IPS-18c (cell line): ENCODE data around the gene RBM4B.

Source experiments
- H3K4me3 ChIP-seq: 2 replicates; pipeline ENCODE4 v1.7.0; 2013; ENCODE audit warnings: low read depth, mild to moderate bottlenecking, low read length, moderate library complexity; ENCODE audit not compliant: insufficient read depth
- H3K9me3 ChIP-seq: one replicate; pipeline ENCODE4 v1.6.1; 2013; ENCODE audit warnings: mild to moderate bottlenecking, low read length, moderate library complexity; ENCODE audit not compliant: control insufficient read depth, insufficient read depth

Gene RBM4B

DNA sequence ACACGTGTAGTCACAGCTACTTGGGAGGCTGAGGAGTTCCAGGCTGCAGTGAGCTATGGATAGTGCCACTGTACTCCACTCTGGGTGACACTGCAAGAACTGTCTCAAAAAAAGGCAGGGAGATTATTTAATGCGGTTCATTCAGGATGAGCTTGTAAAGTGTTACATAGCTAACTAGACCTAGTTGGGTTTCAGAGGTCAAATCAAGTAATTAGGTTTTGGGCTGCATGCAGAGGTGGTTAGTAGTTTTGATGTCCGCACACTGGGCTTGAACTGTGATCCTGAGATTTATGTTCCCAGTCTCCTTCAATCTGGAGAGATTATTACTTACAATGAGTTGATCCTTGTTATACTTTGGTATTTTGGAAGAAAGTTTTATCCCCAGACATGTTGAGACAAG is 41.3 kb downstream of the RBM4B start:
- H3K9me3 ChIP-seq = peaks cover 2% of the 10 kb centered on the region
- H3K4me3 ChIP-seq = no peak overlapping the region

DNA sequence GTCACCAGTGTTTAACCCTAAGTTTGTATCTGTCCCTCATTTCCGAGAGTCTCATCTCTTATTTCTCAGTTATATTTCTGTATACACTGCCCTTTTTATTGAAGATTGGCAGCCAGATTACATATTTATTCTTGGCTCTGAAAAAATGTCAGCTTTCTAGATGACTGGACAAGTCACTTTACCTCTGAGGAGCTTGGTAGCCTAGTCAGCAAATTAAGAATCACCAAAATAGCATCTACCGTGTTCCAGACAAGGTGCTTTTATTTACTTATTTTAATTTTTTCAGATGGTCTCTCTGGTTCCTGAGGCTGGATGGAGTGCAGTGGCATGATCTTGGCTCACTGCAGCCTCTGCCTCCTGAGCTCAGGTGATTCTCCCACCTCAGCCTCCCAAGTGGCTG is 44.7 kb downstream of the RBM4B start:
- H3K9me3 ChIP-seq = peaks cover 2% of the 10 kb centered on the region
- H3K4me3 ChIP-seq = no peak overlapping the region

DNA sequence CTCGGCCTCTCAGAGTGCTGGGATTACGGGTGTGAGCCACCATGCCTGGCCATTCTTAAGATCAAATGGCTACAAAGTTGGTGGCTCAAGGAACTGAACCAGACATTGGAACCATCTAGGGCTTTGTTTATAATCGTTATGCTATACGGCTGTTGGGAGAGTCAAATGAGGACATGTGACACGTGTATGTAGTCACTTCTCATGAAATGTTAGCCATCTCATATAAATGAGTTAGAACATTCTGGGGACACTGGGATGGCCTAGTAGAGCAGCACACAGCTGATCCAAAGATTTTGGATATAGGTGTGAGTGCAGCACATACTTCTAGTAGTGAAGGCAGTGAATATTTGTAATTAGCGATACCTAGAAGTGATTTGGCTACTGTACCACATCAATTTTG is 45.8 kb downstream of the RBM4B start:
- H3K4me3 ChIP-seq = no peak overlapping the region
- peaks cover 2% of the 10 kb centered on the region for H3K9me3 ChIP-seq

DNA sequence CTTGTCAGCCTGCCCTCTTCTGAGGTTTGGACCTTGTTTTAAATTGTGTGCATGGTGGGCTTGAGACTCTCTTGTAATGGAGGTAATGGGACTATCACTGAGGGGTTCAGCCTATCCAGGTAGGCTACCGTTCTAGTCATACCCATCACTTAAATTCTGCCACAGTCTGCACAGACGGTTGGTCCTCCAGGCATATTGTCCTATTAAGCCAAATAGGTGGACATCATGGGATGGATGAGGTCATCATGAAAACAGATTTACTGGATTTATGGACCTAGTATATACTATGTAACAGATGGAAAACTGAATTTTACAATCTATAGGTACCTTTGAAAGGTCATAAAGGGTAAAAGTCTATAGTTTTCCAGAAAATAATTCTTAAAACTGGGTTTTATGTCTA is 48.3 kb downstream of the RBM4B start:
- Histone ChIP-seq H3K9me3 (peaks cover 2% of the 10 kb centered on the region), H3K4me3 (no peak overlapping the region)

DNA sequence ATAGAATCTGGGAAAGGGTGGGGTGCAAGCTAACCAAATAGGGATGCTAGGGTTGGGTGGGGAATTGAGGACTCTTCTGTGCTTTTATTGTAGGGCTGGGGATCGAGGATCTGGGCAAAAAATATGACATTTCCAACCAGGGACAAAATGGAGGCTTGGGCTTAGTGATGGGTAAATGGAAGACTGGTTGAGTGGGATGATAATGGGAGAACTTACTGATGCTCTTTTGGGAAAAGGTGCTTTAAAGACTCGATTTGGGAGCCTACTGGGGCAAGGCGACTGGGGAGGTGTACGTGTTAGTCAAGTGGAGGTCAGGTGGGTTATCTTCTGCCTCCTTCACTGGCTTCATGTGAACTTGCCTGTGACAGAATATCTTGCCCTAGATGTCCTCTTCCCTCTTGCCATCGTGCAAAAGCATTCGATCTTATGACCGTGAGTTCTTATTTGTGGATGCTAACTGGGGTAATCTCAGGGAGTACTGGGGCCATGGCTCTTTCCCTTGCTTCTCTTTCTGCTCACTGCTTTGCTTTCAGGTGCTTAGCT is 49.6 kb downstream of the RBM4B start:
- H3K4me3 ChIP-seq = no peak overlapping the region
- H3K9me3 ChIP-seq = peaks cover 2% of the 10 kb centered on the region

DNA sequence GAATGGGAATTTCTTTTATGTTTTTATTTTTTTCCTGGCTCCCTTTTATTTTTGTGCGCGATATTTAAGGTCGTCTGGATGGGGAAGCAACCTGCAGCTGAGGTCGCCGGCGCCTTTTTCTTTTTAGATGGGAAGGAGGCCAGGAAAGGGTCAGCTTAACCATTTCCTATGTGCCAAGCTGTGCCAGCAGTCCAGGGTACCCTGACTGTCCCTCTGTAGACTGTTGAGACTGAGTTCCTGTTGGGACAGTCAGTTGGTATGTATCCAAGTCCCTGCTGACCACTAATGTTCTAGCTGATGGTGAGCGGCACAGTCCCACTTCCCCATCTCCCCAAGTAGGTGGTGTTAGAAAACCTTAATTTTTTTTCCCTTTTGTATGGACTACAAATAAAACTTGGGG is 50.8 kb downstream of the RBM4B start:
- Histone ChIP-seq H3K9me3 (peaks cover 2% of the 10 kb centered on the region), H3K4me3 (no peak overlapping the region)

DNA sequence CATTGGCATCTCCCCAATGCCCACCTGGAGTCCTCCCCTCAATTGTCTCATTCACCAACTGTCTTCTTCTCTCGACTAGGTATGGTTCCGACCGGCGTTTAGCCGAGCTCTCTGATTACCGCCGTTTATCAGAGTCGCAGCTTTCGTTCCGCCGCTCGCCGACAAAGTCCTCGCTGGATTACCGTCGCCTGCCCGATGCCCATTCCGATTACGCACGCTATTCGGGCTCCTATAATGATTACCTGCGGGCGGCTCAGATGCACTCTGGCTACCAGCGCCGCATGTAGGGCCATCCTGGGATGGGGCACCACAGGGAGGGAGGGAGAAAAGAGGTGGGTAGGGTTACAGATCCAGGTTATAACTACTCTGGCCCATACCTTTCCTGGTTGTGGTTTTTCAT is 51.3 kb downstream of the RBM4B start:
- Histone ChIP-seq H3K4me3 (no peak overlapping the region), H3K9me3 (no peaks in the 10 kb centered on the region)

DNA sequence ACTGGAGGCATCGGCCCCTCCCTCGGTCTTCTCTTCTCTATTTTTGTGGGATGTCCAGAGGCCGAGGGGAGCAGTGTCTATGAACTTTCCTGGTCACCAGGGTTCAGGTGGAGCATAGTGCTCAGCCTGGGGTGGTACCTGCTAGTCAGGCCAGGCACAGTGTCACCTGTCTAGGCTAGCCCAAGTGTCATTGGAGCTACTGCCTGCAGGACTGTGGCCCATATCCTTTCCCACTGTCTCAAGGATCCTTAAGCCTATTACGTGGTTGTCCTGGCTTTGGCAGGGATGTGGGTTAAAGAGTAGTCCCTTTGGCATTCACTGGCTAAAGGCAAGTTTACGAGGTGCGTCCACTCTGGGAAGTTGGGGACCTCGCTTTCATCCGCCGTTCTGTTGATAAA is 51.9 kb downstream of the RBM4B start:
- no peaks in the 10 kb centered on the region for H3K9me3 ChIP-seq
- no peak overlapping the region for H3K4me3 ChIP-seq

DNA sequence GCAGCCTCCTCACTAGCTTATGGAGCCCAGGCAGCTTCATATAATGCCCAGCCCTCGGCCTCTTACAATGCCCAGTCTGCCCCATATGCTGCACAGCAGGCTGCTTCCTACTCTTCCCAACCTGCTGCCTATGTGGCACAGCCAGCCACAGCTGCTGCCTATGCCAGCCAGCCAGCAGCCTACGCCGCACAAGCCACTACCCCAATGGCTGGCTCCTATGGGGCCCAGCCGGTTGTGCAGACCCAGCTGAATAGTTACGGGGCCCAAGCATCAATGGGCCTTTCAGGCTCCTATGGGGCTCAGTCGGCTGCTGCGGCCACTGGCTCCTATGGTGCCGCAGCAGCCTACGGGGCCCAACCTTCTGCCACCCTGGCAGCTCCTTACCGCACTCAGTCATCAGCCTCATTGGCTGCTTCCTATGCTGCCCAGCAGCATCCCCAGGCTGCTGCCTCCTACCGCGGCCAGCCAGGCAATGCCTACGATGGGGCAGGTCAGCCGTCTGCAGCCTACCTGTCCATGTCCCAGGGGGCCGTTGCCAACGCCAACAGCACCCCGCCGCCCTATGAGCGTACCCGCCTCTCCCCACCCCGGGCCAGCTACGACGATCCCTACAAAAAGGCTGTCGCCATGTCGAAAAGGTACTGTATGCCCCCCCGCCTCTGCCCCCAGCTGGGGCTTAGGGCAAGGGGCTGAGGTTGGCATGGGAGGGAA is 52.5 kb downstream of the RBM4B start:
- Histone ChIP-seq H3K4me3 (no peak overlapping the region), H3K9me3 (no peaks in the 10 kb centered on the region)

DNA sequence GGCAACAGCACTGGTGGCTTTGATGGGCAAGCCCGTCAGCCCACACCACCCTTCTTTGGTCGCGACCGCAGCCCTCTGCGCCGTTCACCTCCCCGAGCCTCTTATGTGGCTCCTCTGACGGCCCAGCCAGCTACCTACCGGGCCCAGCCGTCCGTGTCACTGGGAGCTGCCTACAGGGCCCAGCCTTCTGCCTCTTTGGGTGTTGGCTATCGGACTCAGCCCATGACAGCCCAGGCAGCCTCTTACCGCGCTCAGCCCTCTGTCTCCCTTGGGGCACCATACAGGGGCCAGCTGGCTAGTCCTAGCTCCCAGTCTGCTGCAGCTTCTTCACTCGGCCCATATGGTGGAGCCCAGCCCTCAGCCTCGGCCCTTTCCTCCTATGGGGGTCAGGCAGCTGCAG is 53.2 kb downstream of the RBM4B start:
- Histone ChIP-seq H3K4me3 (no peak overlapping the region), H3K9me3 (no peaks in the 10 kb centered on the region)

DNA sequence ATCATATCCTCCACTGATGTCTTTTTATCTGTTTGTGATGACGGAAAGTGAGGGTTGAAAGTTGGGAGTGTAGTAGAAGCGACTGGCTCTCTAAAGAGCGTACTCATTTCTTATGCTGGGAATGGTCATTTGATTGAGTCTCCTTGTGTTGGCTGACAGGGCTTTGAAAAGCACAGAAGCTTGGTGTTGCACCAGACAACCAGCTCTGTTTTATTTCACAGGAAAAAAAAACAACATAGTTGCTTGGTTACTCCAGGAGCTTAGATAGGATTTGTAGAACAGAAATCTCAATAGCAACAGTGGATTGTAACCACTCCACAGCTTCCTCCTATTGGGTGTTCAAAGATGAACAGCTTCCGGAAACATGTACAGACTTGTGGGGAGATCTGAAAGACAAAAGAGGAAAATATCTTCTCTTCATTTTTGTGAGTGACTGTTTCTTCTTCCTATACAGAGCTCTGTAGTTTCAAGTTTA is 58.6 kb downstream of the RBM4B start:
- Histone ChIP-seq H3K4me3 (no peak overlapping the region), H3K9me3 (no peaks in the 10 kb centered on the region)

DNA sequence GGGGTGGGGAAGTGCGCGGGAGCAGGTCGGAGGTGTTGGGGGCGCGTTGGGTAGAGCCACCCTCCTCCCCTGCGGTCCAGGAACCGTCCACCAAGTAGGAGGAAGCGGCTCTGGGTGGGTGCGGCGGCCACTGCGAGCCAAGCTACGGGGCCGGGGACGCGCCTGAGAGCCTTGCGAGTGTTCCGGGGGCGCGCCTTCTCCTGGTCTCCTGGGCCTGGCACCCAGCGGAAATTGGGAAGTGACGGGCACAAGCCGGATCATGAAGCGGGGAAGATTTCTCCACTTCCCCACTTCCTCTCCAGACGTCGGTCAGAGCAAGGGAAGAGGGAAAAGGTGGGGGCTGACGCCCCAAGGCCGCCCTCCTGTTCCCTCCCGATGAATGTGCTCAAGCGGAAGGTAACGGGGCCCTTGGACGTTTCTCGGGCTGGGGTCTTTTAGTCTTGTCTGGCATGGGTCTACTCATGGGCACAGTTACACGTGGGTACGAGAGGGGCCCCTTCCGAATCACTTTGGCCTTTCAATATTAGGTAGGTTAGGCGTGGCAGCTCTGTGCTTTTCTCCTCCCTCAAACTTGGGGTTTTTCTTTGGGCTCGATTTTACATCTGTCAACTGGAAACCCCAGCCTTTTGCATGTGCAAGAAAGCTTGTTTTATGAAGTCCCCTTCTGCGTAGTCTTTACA is 60.4 kb downstream of the RBM4B start:
- no peaks in the 10 kb centered on the region for H3K9me3 ChIP-seq
- H3K4me3 ChIP-seq = peak overlapping the region; percentile 100

DNA sequence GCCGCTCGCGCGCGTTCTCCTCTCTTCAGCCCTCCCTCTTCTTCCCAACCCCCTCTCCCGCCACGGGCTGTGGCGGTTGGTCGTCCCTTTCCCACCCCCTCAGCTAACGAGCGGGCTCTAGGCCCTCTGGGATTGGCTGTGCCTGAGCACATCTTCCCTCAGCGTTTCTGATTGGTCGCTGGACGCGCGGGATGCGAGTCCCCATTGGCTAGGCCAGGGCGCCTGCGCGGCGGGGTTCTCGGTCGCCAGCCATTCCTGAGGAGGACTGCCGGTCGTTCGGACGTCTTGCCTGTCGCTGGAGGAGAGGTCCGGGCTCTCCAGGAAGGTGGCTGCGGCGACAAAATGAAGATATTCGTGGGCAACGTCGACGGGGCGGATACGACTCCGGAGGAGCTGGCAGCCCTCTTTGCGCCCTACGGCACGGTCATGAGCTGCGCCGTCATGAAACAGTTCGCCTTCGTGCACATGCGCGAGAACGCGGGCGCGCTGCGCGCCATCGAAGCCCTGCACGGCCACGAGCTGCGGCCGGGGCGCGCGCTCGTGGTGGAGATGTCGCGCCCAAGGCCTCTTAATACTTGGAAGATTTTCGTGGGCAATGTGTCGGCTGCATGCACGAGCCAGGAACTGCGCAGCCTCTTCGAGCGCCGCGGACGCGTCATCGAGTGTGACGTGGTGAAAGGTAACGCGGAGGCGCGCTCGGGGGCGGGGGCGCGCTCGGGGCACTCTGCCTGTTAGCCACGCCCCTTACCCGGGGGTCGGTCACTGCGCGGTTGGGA is 61.1 kb downstream of the RBM4B start, which contains the start of gene RBM14:
Gene RBM14 (plus strand): TSS at position 252 of the 776 bp plus-strand sequence. CDS start 91 bp downstream, at position 343.
- Histone ChIP-seq H3K9me3 (no peaks in the 10 kb centered on the region), H3K4me3 (peak within 1 kb of the TSS; percentile 100)
